Measurements from ENCODE around the gene KCNJ13.

KCNJ13 gene

GRCh38 chr2:232787806-232788205 lies 11.4 kb upstream of the KCNJ13 start:
- H3K4me3 ChIP-seq (ENCODE audit: low read depth, low read length), result no peak overlapping the region
- TF ChIP-seq CTCF (conservative IDR thresholded peaks at IDR 0.05; ENCODE audit: low read depth, low read length), result no peak
- no peak for DNase-seq (ENCODE audit: low read depth)

GRCh38 chr2:232783278-232783677 lies 6.9 kb upstream of the KCNJ13 start:
- no peak for TF ChIP-seq CTCF (conservative IDR thresholded peaks at IDR 0.05; ENCODE audit: low read depth, low read length)
- no peak for DNase-seq (ENCODE audit: low read depth)
- H3K4me3 ChIP-seq (ENCODE audit: low read depth, low read length), result no peak overlapping the region

- no peak for TF ChIP-seq CTCF (conservative IDR thresholded peaks at IDR 0.05; ENCODE audit: low read depth, low read length)
- no peak overlapping the region for H3K4me3 ChIP-seq (ENCODE audit: low read depth, low read length)
- DNase-seq (ENCODE audit: low read depth), result peak; percentile 76
Observed at GRCh38 chr2:232781765-232782164, 5.4 kb upstream of the KCNJ13 start.

GRCh38 chr2:232779934-232780333 lies 3.6 kb upstream of the KCNJ13 start:
- no peak overlapping the region for H3K4me3 ChIP-seq (ENCODE audit: low read depth, low read length)
- DNase-seq (ENCODE audit: low read depth), result peak; percentile 42
- no peak for TF ChIP-seq CTCF (conservative IDR thresholded peaks at IDR 0.05; ENCODE audit: low read depth, low read length)

- TF ChIP-seq CTCF (conservative IDR thresholded peaks at IDR 0.05; ENCODE audit: low read depth, low read length), result no peak
- DNase-seq (ENCODE audit: low read depth), result no peak
- H3K4me3 ChIP-seq (ENCODE audit: low read depth, low read length), result no peak overlapping the region
Observed at GRCh38 chr2:232779465-232779864, 3.1 kb upstream of the KCNJ13 start.

- no peak for TF ChIP-seq CTCF (conservative IDR thresholded peaks at IDR 0.05; ENCODE audit: low read depth, low read length)
- DNase-seq (ENCODE audit: low read depth), result no peak
- H3K4me3 ChIP-seq (ENCODE audit: low read depth, low read length), result no peak overlapping the region
Observed at GRCh38 chr2:232777276-232777675, 911 bp upstream of the KCNJ13 start.

- no peak for DNase-seq (ENCODE audit: low read depth)
- H3K4me3 ChIP-seq (ENCODE audit: low read depth, low read length), result no peak overlapping the region
- no peak for TF ChIP-seq CTCF (conservative IDR thresholded peaks at IDR 0.05; ENCODE audit: low read depth, low read length)
Observed at GRCh38 chr2:232773815-232774214, 2.5 kb downstream of the KCNJ13 start.

Measured in choroid plexus epithelial cell (primary cell).